ENCODE measurements around the gene CYS1.
"Not testable (repeated sequence)": the region's sequence is repeated elsewhere in the genome, so short reads cannot be mapped to it uniquely, and the experiment has no call there.

The CYS1 gene, protein sequence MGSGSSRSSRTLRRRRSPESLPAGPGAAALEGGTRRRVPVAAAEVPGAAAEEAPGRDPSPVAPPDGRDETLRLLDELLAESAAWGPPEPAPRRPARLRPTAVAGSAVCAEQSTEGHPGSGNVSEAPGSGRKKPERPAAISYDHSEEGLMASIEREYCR

DNA sequence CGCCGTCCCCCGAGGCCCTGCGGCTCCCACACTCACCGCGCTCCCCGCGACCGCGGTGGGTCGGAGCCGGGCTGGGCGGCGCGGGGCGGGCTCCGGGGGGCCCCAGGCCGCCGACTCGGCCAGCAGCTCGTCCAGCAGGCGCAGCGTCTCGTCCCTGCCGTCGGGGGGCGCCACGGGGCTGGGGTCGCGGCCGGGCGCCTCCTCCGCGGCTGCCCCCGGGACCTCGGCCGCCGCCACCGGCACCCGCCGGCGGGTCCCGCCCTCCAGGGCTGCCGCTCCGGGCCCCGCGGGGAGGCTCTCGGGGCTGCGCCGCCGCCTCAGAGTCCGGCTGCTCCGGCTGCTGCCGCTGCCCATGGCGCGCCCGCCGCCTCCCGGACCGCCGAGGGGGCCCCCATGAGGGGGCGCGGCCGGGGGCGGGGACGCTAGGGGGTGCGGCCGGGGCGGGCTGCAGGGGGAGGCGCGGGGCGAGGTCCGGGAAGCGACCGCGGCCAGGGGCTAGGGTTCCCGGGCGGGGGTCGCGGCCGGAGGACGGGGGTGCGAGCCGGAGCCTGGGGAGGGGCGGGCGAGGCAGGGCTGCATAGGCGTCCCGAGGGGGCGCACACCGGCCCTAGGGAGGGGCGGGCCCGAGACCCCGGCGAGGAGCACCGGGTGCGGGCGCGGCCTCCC, at the start of gene CYS1:
Gene CYS1 (minus strand): TSS at position 542 of the 666 bp plus-strand sequence. CDS start 188 bp downstream, at position 354.
- in situ Hi-C loops (cut with MboI; ENCODE audit: low sequenced_read_pairs) = no loop called here

DNA sequence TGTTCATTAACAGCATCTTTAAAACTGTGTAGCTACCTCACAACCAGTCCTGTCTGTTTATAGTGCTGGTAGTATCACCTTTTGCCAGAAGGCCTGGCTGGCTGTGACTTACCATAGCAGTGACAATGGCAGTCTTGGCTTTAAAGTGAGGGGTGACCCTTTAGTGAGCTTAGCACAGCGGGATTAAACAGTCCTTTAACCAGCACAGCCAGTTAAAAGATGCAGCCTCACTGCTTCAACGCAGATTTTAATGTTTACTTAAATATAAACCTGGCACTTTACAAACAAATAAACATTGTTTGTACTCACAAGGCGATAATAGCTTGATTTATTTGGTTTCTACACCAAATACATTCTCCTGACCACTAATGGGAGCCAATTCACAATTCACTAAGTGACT, 49.3 kb upstream of the CYS1 start:
- in situ Hi-C loops (cut with MboI; ENCODE audit: low sequenced_read_pairs) = no loop called here

DNA sequence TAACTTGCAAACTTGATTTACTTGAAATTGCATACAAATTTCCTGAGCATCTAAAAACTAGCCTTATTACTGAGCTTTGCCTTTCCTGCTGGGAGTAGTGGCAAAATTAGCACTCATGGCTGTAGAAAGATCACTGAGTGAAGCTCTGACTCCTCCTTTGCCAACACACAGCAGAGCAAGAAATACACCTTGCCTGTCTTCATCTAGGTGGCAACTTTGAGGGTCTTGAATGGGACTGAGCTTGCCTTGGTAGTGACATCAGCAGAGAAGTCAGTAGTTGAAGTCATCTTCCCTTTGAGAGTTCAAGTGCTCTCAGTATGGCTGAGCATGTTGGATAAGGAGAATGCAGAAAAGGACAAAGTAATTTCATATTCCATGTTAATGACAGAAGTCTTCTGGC, 48.2 kb upstream of the CYS1 start:
- in situ Hi-C loops (cut with MboI; ENCODE audit: low sequenced_read_pairs) = no loop called here

DNA sequence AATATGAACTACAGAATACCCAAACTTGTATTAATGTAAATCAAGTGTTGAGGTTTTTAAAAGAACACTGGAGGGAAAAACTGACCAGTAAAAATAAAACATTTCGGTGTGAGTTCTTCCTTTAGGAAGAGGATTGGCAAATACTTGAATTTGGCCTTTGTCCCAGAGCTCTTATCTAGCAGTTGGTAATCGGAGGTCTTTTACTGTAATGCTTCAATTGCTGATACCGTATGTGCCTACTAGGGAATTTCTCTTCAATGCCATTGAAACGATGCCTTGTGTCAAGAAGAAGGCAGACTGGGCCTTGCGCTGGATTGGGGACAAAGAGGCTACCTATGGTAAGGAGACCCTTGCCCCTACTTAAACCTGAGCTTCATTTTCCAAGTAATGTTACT, 46.4 kb upstream of the CYS1 start:
- in situ Hi-C loops (cut with MboI; ENCODE audit: low sequenced_read_pairs) = no loop called here

DNA sequence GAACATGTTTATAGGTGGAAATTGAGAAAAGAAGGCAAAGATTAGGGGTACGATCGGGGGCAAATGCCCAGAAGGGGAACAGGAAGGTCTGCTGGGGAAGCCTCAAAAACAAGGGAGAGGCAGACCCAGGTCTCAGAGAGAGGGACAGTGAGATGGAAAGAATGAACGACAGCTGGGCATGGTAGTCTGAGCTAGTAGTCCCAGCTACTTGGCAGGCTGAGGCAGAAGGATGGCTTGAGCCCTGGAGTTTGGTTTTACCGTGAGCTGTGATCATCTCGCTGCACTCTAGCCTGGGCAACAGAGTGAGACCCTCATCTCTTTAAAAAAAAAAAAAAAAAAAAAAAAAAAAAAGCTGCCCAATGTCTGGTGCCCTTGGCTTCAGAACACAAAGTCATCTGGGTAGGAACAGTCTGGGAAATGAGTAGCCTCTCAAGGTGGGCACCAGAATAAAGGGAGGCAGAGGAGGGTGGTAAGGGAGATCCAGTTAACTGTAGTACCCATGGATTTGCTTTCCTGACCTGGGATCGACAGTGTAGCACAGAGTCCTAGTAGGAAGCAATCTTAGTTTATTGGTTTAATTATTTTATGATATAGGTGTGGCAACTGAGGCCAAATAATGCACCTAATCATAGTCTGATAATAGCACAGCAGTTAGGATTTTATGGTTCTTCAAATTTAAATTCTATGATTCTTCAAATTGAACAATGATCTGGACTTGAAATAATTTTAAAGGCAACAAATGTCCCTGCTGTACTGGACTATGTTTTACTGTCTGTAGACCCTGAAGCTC, 45.8 kb upstream of the CYS1 start:
- in situ Hi-C loops (cut with MboI; ENCODE audit: low sequenced_read_pairs) = no loop called here

DNA sequence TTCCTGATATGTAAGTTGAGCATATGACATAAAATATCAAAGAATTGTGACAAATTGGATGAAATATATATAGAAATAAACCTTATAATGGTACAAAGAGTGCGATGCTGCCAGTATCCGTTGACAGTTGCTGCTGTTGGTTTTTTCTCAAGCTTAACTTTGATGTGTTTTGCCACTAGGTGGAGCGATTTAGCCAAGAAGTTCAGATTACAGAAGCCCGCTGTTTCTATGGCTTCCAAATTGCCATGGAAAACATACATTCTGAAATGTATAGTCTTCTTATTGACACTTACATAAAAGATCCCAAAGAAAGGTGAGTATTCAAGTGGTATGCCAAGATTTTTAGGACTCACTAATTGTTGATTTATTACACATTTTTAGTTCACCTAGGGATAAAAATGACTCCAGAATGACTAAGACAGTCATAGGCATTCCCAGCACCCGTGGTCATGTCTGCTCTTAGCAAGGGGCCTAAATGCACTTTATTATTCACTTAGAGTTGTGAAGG, 44.4 kb upstream of the CYS1 start:
- in situ Hi-C loops (cut with MboI; ENCODE audit: low sequenced_read_pairs) = no loop called here

DNA sequence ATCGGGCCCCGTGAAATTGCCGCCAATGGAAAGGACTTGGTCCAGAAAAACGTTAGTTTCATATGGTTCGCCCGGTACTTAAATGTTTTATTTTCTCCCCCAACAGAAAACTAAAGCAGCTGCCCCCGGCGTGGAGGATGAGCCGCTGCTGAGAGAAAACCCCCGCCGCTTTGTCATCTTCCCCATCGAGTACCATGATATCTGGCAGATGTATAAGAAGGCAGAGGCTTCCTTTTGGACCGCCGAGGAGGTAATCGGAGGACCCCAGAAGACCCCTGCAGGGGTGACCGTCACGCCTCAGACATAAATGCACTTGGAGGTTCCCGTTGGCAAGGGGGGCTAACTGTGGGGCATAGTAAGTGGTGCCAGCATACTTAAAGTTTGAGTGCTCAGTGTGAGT, 43.1 kb upstream of the CYS1 start:
- in situ Hi-C loops (cut with MboI; ENCODE audit: low sequenced_read_pairs) = no loop called here

DNA sequence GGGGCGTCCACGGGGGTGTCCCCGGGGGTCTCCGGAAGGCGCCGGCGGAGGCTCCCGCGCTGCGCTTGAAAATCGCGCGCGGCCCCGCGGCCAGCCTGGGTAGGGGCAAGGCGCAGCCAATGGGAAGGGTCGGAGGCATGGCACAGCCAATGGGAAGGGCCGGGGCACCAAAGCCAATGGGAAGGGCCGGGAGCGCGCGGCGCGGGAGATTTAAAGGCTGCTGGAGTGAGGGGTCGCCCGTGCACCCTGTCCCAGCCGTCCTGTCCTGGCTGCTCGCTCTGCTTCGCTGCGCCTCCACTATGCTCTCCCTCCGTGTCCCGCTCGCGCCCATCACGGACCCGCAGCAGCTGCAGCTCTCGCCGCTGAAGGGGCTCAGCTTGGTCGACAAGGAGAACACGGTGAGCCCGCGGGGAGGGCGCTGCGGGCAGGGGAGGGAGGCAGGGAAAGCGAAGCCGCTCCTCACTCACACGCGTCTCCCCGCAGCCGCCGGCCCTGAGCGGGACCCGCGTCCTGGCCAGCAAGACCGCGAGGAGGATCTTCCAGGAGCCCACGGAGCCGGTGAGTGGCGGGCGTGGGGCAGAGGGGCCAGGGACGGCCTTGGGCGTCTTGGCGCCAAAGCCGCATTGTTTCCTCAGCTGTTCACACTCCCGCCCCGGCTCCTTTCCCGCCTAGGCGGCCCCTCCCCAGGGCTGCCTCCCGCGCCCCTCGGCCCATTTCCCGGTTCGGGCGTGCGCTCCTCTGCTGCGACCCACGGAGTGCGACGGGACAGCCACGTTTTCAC, 42.5 kb upstream of the CYS1 start, which contains the start of gene RRM2:
Gene RRM2 (plus strand): TSS at position 240 of the 781 bp plus-strand sequence. CDS start 60 bp downstream, at position 300.
- in situ Hi-C loops (cut with MboI; ENCODE audit: low sequenced_read_pairs) = no loop called here

DNA sequence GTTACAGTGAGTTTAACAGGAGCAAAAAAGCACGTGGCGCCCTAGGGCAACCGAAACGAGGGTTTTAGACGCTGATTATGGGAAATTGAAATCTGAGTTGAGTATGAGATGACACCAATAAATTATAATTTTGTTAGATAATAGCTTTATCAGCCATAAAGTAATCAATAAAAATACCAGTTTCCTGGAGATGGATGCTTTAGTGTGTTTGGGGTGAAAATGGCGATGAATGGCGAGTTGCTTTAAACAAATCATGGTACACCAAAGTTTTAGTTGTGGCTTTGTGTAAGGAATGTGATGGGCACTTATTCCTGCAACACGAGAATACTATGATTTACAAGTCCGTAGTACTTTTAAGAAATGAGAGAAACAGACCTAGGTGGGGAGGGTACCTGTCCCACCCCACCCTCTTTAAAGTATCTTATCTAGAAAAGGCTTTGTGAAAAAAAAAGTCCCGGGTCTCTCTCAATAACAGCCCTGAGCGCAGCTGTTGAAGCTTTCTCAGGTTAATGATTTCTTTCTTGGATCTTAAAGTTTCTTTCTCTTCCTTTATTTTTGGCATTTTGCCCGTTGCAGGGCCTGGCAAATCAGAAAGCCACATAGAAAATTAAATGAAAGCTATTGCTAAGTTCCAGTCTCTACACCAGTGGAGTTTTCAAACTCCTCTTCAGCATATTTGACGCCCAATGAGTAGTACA, 40.8 kb upstream of the CYS1 start:
- in situ Hi-C loops (cut with MboI; ENCODE audit: low sequenced_read_pairs) = no loop called here

DNA sequence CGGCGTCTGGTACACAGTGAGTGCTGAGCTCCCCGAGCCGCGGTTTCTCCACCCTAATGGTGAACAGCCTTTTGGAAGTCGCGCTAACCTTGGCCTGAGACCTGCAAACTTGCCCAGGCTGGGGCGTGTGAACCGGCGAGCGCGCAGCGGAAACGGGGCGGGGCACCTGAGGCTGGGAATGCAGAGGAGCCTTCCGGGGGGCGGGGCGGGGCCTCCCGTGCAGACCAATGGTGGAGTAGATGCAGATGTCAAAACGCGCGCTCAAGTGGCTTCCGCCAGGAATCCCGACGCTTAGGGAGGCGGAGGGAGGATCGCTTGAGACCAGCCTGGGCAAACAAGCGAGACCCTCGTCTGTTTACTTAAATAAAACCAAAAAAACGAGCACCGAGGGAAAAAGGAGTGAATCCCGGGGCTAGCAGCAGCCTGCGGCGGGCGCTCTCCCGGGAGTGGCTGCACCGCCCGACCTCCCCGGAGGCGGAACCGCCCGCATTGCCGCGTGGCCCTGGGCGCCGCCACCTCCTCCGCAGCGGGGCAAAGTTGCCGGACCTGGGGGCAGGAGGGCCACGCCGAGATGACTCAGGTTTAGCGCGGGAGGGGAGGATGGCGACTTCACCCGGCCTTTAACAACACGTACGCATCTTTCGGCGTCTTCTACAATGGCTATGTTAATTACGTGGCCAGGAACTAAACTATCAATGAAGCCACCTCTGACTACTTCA, 40.1 kb upstream of the CYS1 start:
- in situ Hi-C loops (cut with MboI; ENCODE audit: low sequenced_read_pairs) = no loop called here

DNA sequence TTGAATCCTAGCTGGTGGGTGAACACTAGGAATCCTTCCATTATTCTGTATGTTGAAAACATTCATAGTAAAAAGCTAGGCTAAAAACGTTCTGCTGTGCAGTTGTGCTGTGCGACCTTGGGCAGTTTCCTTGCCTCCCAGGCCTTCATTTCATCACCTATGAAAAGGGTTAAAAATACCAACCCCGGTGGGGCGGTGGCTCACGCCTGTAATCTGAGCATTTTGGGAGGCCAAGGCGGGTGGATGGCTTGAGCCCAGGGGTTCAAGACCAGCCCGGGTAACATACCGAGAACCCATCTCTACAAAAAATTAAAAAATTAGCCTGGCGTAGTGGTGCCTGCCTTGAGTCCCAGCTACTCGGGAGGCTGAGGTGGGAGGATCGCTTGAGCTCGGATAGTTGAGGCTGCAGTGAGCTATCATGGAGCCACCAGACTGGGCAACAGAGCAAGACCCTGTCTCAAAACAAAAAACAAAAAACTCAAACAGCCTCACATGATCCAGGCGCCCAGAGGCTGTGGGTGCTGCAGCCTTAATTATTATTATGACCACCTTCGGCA, 39.5 kb upstream of the CYS1 start:
- in situ Hi-C loops (cut with MboI; ENCODE audit: low sequenced_read_pairs) = no loop called here

DNA sequence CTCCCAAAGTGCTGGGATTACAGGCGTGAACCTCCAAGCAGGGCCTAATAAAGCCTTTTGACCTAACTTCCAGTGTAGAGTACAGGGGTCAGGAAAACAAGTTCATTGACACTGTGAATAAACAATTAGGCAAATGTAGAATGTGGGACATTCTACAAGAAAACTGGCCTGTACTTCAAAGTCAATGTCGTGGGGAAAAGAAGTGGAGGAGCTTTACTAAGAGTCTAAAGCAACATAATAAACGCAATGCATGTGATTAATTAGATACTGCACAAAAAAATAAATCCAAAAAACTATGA, 38.8 kb upstream of the CYS1 start:
- in situ Hi-C loops (cut with MboI; ENCODE audit: low sequenced_read_pairs) = no loop called here

DNA sequence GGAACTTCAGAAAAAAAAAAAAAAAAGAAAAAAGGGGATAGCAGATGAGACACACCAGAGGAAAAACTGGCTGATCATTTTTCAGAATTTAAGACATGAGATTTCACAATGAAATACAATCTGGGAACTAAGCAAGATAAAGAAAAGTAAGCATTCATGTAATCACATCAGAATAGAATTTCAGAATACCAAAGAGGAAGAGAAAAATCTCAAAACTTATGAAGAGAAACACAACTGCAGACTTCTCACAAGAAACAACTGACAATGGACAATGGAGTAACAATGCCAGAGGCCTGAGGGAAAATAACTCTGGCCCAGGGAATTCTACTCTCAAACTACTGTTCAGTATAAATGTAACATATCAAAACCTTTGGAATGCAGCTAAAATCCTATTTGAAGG, 29.1 kb upstream of the CYS1 start:
- in situ Hi-C loops (cut with MboI; ENCODE audit: low sequenced_read_pairs) = no loop called here

DNA sequence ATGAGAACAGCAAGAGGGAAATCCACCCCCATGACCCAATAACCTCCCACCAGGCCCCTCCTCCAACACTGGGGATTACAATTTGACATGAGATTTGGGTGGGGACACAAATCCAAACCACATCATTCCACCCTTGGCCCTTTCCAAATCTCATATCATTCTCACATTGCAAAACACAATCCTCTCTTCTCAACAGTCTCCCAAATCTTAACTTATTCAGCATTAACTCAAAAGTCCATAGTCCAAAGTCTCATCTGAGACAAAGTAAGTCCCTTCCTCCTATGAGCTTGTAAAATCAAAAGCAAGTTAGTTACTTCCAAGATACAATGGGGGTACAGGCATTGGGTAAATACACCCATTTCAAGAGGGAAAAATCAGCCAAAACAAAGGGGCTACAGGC, 24.7 kb upstream of the CYS1 start:
- in situ Hi-C loops (cut with MboI; ENCODE audit: low sequenced_read_pairs) = not testable (repeated sequence)

DNA sequence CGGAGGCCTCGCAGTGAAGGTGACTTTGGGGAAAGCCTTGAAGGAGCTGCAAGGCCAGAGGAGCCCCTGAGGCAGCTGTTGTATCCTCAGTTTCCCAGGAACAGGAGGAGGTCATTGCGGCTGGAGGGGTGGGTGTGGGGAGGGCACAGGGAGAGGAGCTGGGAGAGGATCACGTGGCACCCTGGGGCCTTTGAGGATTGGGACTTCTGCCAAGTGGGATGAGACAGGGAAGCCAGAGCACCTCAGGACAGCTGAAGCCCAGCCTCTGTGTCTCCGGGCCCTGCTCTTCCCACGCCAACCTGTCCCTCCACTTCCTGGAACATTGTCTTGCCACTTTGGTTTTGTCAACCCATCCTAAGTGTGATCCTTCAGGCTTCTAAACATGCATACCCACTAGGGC, 23.0 kb upstream of the CYS1 start:
- in situ Hi-C loops (cut with MboI; ENCODE audit: low sequenced_read_pairs) = no loop called here

DNA sequence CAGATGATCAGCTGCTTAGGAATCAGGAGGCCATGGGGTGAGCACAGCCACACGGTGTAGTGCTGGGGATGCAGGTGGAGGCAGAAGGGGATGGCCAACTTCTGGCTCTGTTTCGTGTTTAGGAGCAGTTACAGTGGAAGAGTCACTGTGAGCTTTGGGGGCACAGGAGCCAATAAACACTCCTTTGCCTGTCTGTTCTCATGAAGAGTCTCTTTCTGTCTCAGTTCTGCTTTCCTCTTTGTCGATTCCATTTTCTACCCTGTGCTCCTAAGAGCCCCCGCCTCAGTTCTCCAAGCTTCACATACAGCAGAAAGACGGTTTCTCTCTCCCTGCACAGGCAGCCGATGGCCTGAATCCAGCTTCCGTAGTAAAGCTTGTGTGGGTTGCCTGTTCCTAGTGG, 21.3 kb upstream of the CYS1 start:
- in situ Hi-C loops (cut with MboI; ENCODE audit: low sequenced_read_pairs) = no loop called here

DNA sequence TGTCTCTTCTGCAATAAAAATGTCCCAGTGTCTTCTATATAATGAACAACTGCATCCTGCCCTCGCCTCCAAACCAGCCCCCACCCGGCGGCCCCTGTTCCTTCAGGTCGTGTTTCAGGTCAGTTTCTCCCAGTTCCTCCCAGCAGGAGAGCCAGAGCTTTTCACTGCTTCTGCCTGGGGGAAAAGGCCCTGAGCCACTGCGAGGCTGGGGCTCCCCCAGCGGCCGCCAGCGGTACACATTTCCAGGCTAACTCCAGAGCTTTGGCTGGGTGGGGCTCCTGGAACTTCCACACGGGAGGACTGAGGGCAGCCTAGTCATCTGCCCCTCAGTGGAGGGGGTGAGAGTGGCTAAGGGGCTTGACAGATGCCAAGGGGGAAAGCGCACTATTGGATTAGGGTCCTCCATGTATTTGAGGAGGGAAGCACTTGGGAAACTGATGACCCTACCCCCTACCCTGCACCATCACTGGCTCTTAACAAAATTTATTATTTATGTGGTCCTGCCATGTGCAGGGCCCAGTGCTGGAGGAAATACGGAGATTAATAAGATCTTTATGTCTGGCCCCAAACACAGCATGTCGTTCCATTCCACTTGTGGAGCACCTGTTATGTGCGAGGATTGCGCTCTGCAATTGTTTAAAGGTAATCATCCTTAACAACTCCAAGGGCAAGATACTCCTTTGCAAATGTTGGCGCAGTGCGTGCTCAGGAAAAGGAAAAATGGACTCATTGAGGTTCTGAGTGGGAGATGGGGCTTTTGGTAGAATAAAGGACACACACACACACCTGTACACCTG, 17.3 kb upstream of the CYS1 start:
- in situ Hi-C loops (cut with MboI; ENCODE audit: low sequenced_read_pairs) = no loop called here

DNA sequence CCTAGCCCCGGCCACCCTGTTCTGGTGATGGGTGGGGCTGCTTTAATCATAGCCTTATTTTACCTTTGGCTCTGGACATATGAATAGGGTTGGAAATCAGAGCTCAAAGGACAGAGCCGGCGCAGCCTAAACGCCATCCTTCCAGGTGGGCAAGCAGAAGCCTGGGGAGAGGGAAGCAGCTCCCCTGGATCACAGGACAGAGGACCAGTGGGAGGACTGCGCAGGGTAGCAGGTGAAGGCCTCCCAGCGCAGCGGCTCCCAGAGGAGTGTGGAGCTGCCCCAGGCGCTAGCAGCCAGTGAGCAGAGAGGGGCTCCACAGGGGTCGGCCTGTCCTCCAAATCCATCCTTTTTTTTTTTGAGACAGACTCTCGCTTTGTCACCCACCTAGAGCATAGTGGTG, 16.4 kb upstream of the CYS1 start:
- in situ Hi-C loops (cut with MboI; ENCODE audit: low sequenced_read_pairs) = no loop called here

DNA sequence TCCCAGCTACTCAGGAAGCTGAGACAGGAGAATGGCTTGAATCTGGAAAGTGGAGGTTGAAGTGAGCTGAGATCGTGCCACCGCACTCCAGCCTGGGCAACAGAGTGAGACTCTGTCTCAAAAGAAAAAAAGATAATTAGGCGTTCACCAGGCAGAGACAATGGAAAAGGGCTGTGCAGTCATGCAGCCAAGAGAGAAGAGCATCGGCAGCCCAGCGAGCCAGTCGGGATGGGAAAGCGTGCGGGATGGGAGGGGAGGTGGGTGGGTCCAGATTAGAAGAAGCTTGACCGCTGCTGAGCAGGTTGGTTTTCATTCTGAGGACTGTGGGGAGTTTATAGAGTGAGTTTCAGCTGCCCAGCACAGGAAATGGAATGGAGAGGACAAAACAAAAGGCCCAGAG, 15.0 kb upstream of the CYS1 start:
- in situ Hi-C loops (cut with MboI; ENCODE audit: low sequenced_read_pairs) = no loop called here
